Umbilical cord (tissue), 2 donors: Measurements from ENCODE around the gene CDK1. TPM values are rescaled to one million over a fixed set of nuclear protein-coding genes. Genes with fewer than 3 reads are reported as not detected.
"Not testable (repeated sequence)": the region's sequence is repeated elsewhere in the genome, so short reads cannot be mapped to it uniquely, and the experiment has no call there.

ENCODE experiments used
- DNase-seq: peaks from one replicate; pipeline ENCODE4 v3.0.0-alpha.2; 2015; ENCODE audit warnings: low spot score
- total RNA-seq: library from RNA; depleted of rRNA; stranded (reverse); fragments of >200 nt; gene quantifications from one replicate; pipeline ENCODE4 v1.2.3, GENCODE V29; 2014; ENCODE audit warnings: low replicate concordance; ENCODE audit not compliant: insufficient read depth

The CDK1 gene
- total RNA-seq, 1 donor from 2014 or later = 19.3 TPM

GRCh38 chr10:60810437-60811182 is 32.3 kb downstream of the CDK1 start:
- peak; percentile 93 for DNase-seq

- DNase-seq = peak; percentile 96
These were observed 38.5 kb downstream of the CDK1 start for GRCh38 chr10:60816628-60817397.

GRCh38 chr10:60817398-60817805 is 39.1 kb downstream of the CDK1 start:
- DNase-seq = no peak

GRCh38 chr10:60818134-60818770 is 40.0 kb downstream of the CDK1 start:
- peak; percentile 77 for DNase-seq

GRCh38 chr10:60819271-60819670 is 41.0 kb downstream of the CDK1 start:
- no peak for DNase-seq

GRCh38 chr10:60820093-60820754 is 41.9 kb downstream of the CDK1 start:
- no peak for DNase-seq

GRCh38 chr10:60821656-60822055 is 43.4 kb downstream of the CDK1 start:
- no peak for DNase-seq

- DNase-seq = no peak
These were observed 44.5 kb downstream of the CDK1 start for GRCh38 chr10:60822809-60823208.

- no peak for DNase-seq
These were observed 45.0 kb downstream of the CDK1 start for GRCh38 chr10:60823324-60823723.

- DNase-seq = no peak
These were observed 47.2 kb downstream of the CDK1 start for GRCh38 chr10:60825520-60825919.

- peak; percentile 83 for DNase-seq
These were observed 49.7 kb downstream of the CDK1 start for GRCh38 chr10:60827791-60828488.

- peak; percentile 53 for DNase-seq
These were observed 50.2 kb downstream of the CDK1 start for GRCh38 chr10:60828489-60828852.

- not testable (repeated sequence) for DNase-seq
These were observed 53.9 kb downstream of the CDK1 start for GRCh38 chr10:60832136-60832535.

- DNase-seq = no peak
These were observed 56.1 kb downstream of the CDK1 start for GRCh38 chr10:60834401-60834800.

- DNase-seq = no peak
These were observed 56.8 kb downstream of the CDK1 start for GRCh38 chr10:60835049-60835448.

- DNase-seq = not testable (repeated sequence)
These were observed 62.9 kb downstream of the CDK1 start for GRCh38 chr10:60841227-60841626.

GRCh38 chr10:60842694-60843093 is 64.4 kb downstream of the CDK1 start:
- no peak for DNase-seq
